ENCODE data around the gene P2RY6. TPM values are rescaled to one million over a fixed set of nuclear protein-coding genes. Genes with fewer than 3 reads are reported as not detected.

The P2RY6 gene
- total RNA-seq, 1 donor from 2014 or later: 0.74 TPM

DNA sequence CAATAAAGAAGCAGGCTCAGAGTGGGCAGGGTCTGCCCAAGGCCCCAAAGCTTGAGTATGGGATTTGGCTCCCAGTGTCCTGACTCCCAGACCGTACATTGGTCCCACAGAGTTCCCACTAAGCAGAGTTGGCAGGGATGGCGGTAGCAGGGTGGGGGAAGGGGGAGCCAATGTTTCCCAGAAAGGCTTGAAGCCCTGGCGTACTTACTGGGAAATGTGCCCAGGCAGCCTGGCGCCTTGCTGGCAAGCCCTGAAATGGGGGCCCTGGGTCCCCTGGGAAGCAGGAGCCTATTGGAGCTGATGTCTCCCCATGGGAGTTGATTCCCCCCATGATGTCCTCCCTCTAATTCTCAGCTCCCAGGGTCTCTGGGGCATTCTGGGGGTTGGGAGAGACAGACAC is 45.2 kb downstream of the P2RY6 start:
- no peak overlapping the region for H3K27ac Mint-ChIP-seq (ENCODE audit: unreplicated experiment)
- H3K4me3 Mint-ChIP-seq (ENCODE audit: unreplicated experiment): no peak overlapping the region
- H3K27me3 Mint-ChIP-seq (ENCODE audit: unreplicated experiment): peaks cover 7% of the 10 kb centered on the region
- TF ChIP-seq, protein P1, sequence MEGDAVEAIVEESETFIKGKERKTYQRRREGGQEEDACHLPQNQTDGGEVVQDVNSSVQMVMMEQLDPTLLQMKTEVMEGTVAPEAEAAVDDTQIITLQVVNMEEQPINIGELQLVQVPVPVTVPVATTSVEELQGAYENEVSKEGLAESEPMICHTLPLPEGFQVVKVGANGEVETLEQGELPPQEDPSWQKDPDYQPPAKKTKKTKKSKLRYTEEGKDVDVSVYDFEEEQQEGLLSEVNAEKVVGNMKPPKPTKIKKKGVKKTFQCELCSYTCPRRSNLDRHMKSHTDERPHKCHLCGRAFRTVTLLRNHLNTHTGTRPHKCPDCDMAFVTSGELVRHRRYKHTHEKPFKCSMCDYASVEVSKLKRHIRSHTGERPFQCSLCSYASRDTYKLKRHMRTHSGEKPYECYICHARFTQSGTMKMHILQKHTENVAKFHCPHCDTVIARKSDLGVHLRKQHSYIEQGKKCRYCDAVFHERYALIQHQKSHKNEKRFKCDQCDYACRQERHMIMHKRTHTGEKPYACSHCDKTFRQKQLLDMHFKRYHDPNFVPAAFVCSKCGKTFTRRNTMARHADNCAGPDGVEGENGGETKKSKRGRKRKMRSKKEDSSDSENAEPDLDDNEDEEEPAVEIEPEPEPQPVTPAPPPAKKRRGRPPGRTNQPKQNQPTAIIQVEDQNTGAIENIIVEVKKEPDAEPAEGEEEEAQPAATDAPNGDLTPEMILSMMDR (IDR thresholded peaks at IDR 0.05; ENCODE audit: unreplicated experiment): no peak
- peaks cover 28% of the 10 kb centered on the region for H3K36me3 Mint-ChIP-seq (ENCODE audit: low read depth, unreplicated experiment)
- DNase-seq (ENCODE audit: low spot score): no peak
- H3K9me3 Mint-ChIP-seq (ENCODE audit: unreplicated experiment): no peaks in the 10 kb centered on the region
- H3K4me1 Mint-ChIP-seq (ENCODE audit: unreplicated experiment): peaks cover 56% of the 10 kb centered on the region

DNA sequence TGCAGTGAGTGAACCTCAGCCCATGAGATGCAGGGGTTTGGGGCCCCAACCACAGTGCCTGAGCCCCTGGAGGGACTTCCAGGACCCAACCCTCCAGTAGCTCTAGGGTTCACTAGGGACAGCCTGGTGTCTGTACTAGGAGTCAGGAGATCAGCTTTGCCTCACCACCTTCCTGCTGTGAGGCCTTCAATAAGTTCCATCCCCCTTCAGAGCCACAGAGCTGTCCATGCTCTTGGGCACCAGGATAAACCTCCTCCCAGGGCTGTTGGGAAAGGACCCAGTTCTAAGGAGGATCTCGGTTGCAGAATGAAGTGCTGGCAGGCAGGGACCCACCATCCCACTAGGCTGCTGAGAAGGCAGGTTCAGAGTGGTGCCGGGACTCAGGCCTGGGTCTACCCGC is 45.7 kb downstream of the P2RY6 start:
- H3K4me3 Mint-ChIP-seq (ENCODE audit: unreplicated experiment): no peak overlapping the region
- H3K4me1 Mint-ChIP-seq (ENCODE audit: unreplicated experiment): peaks cover 59% of the 10 kb centered on the region
- no peak for DNase-seq (ENCODE audit: low spot score)
- no peaks in the 10 kb centered on the region for H3K9me3 Mint-ChIP-seq (ENCODE audit: unreplicated experiment)
- peaks cover 9% of the 10 kb centered on the region for H3K27me3 Mint-ChIP-seq (ENCODE audit: unreplicated experiment)
- H3K36me3 Mint-ChIP-seq (ENCODE audit: low read depth, unreplicated experiment): peaks cover 28% of the 10 kb centered on the region
- H3K27ac Mint-ChIP-seq (ENCODE audit: unreplicated experiment): no peak overlapping the region
- TF ChIP-seq, protein P1 (IDR thresholded peaks at IDR 0.05; ENCODE audit: unreplicated experiment): no peak

DNA sequence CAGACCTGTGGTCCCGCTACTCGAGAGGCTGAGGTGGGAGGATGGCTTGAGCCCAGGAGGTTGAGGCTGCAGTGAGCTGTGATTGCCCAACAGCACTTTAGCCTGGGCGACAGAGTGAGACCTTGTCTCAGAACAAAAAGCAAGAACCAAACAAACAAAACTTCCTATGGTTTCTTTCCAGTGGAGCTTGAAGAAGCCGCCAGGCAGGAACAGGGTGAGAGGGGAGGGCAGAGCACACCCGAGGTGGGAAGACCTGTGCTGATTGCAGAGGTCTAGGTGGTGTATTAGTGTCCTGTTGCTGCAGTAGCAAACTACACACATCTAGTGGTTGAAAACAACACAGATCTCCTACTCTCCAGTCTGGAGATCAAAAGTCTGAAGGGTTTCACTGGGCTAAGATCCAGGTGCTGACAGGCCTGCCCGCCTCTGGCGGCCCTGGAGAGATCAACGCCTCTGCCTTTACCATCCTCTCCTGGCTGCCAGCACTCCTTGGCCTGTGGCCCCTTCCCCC is 46.4 kb downstream of the P2RY6 start:
- DNase-seq (ENCODE audit: low spot score): no peak
- peaks cover 10% of the 10 kb centered on the region for H3K27me3 Mint-ChIP-seq (ENCODE audit: unreplicated experiment)
- H3K4me1 Mint-ChIP-seq (ENCODE audit: unreplicated experiment): peaks cover 57% of the 10 kb centered on the region
- H3K4me3 Mint-ChIP-seq (ENCODE audit: unreplicated experiment): no peak overlapping the region
- no peaks in the 10 kb centered on the region for H3K9me3 Mint-ChIP-seq (ENCODE audit: unreplicated experiment)
- TF ChIP-seq, protein P1 (IDR thresholded peaks at IDR 0.05; ENCODE audit: unreplicated experiment): no peak
- peaks cover 28% of the 10 kb centered on the region for H3K36me3 Mint-ChIP-seq (ENCODE audit: low read depth, unreplicated experiment)
- no peak overlapping the region for H3K27ac Mint-ChIP-seq (ENCODE audit: unreplicated experiment)

DNA sequence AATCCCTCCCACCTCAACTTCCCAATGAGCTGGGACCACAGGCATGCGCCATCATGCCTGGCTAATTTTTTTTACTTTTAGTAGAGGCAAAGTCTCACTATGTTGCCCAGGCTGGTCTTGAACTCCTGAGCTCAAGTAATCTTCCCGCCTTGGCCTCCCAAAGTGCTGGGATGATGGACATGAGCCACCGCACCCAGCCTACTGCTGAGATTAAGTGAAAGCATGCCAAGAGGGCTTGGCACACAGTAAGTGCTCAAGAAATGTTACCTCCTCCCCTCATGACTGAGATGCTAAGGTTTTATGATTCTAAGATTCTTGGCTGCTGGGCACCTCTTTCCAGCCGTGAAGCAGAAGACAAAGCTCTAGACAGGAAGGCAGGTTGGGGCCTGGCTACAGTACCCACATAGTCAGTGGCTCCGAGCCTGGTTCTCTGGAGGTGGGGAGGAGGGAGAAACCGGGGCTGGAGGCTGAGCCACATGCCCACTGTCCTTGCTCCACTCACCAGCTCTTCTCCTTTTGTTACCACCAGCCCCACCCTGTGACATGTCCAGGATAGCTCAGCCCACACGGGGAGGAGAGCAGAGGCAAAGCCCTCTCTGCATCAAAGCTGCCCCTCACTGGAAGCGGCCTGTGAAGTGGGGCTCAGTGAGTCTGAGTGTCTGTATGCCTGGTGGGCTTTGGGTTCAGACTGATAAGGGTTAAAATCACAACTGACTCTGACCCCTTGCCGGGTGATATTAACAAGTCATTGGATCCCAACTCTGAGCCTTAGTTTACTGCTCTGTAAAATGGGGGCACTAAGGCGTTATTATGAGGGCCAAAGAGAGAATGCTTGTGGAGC is 48.8 kb downstream of the P2RY6 start:
- DNase-seq (ENCODE audit: low spot score): no peak
- Mint-ChIP-seq H3K36me3 (ENCODE audit: low read depth, unreplicated experiment) (peaks cover 38% of the 10 kb centered on the region), H3K4me1 (ENCODE audit: unreplicated experiment) (peaks cover 63% of the 10 kb centered on the region), H3K27ac (ENCODE audit: unreplicated experiment) (peak overlapping the region; percentile 99), H3K4me3 (ENCODE audit: unreplicated experiment) (peak overlapping the region; percentile 51), H3K27me3 (ENCODE audit: unreplicated experiment) (peaks cover 15% of the 10 kb centered on the region), H3K9me3 (ENCODE audit: unreplicated experiment) (no peaks in the 10 kb centered on the region)
- TF ChIP-seq, protein P1 (IDR thresholded peaks at IDR 0.05; ENCODE audit: unreplicated experiment): no peak
